ENCODE measurements around the gene ZNF74.
"Not testable (repeated sequence)": the region's sequence is repeated elsewhere in the genome, so short reads cannot be mapped to it uniquely, and the experiment has no call there.

ZNF74 gene

DNA sequence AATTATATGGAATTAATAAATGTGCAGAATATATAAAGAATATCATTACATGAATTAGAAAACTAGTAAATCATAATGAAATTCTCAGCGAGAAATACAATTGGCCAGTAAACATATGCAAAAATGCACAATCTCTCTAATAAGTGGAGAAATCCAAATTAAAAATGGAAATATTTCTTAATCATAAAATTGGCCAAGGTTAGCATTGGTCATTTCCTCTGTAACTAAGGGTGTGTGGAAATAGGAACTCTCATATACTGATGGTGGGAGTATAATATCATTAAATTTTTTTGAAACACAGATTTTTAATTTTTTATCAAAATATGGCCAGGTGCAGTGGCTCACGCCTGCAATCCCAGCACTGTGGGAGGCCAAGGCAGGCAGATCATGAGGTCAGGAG lies 7.6 kb upstream of the ZNF74 start:
- TF ChIP-seq CTCF (IDR thresholded peaks at IDR 0.05) (no peak), ZFX (IDR thresholded peaks at IDR 0.05; ENCODE audit: borderline replicate concordance) (no peak)
- no peak overlapping the region for H3K27ac ChIP-seq

GRCh38 chr22:20386972-20387371 lies 7.0 kb upstream of the ZNF74 start:
- TF ChIP-seq CTCF (IDR thresholded peaks at IDR 0.05) (no peak), ZFX (IDR thresholded peaks at IDR 0.05; ENCODE audit: borderline replicate concordance) (no peak)
- H3K27ac ChIP-seq, result no peak overlapping the region

DNA sequence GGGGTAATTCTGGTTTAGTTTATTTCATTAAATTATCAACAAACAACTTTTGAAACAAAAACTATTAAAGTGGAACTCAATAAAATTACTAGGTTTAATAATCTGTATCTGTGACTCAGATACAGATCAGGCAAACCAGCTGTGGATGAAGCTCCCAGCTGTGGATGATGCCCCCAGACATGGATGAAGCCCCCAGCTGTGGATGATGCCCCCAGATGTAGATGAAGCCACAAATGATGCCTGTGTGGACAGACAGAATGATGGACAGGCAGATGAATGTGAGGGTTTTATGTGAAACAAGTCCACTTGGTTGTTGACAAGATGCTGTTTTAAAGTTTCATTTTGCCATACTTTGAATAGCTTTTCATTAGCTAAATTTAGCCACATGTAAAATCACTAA lies 5.8 kb upstream of the ZNF74 start:
- no peak overlapping the region for H3K27ac ChIP-seq
- TF ChIP-seq ZFX (IDR thresholded peaks at IDR 0.05; ENCODE audit: borderline replicate concordance), result no peak
- no peak for TF ChIP-seq CTCF (IDR thresholded peaks at IDR 0.05)

DNA sequence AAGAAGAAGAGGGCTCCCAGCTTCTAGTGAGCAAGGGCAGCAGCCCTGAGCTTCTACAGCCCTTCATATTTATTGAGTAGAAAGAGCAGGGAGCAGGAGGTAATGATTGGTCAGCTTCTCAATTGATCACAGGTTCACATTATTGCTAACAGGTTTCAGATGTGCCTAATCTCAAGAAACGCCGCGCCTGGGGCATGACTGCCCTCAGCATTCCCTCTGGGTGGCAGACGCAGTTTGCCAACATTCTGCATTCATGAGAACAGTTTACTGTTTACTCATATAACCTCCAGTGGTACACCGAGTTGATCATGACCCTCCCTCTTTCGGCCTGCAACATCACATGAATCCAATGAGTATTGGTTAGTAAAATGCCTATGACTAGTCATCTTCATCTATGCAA lies 4.7 kb upstream of the ZNF74 start:
- no peak overlapping the region for H3K27ac ChIP-seq
- TF ChIP-seq ZFX (IDR thresholded peaks at IDR 0.05; ENCODE audit: borderline replicate concordance) (no peak), CTCF (IDR thresholded peaks at IDR 0.05) (no peak)

DNA sequence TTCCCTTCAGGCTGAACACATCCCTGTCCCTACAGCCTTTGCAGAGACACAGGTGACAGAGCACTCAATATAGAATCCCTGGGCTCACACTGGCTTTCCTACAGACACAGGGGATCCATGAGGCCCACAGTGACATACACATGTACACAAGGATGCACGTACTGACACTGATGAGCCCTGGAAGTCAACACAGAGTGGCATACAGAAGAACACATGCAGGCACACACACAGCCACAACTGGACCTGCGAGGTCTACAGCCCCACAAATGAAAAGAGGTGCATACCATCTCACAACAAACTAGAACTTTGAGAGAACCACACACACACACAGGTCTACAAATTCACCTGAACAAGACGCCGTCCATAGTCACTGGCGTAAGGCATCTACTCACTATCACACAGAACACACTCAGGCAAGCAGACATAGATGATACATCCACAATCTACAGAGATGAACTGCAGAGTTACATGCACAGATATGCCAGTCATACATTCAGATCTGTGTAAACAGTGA lies 3.5 kb upstream of the ZNF74 start:
- no peak for TF ChIP-seq CTCF (IDR thresholded peaks at IDR 0.05)
- no peak overlapping the region for H3K27ac ChIP-seq

DNA sequence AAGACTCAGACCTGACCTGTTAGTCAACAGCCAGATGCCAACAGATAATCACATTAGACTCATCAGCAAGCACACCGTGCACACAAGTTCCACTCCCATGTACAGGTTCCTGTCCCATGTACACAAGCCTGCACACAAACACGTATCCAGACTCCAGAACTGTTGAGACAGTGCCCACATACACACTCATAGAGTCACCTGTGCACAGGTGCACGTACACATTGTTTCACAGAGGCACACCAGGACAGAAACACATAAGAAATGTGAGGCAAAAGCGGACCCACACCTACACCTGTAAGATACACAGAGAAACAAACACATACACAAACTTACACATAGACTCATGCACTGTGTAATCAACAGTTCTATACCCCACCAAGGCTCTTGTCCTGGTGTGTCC lies 2.7 kb upstream of the ZNF74 start:
- TF ChIP-seq ZFX (IDR thresholded peaks at IDR 0.05; ENCODE audit: borderline replicate concordance) (no peak), CTCF (IDR thresholded peaks at IDR 0.05) (no peak)
- H3K27ac ChIP-seq, result no peak overlapping the region

DNA sequence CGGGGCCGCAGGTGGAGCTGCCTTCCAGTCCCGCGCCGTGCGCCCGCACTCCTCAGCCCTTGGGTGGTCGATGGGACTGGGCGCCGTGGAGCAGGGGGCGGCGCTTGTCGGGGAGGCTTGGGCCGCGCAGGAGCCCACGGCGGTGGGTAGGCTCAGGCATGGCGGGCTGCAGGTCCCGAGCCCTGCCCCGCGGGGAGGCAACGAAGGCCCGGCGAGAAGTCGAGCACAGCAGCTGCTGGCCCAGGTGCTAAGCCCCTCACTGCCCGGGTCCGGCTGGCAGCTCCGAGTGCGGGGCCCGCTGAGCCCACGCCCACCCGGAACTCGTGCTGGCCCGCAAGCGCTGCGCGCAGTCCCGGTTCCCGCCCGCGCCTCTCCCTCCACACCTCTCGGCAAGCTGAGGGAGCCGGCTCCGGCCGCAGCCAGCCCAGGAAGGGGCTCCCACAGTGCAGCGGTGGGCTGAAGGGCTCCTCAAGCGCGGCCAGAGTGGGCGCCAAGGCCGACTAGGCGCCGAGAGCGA lies 1.5 kb upstream of the ZNF74 start:
- H3K27ac ChIP-seq, result not testable (repeated sequence)

All from 22Rv1 (cell line).